ENCODE measurements around the gene OR5H15. TPM values are rescaled to one million over a fixed set of nuclear protein-coding genes. Genes with fewer than 3 reads are reported as not detected.

Gene OR5H15
- total RNA-seq, 4 donors from 2014 or later: not detected

- Histone ChIP-seq H3K9me3 (no peaks in the 10 kb centered on the region), H3K27me3 (no peaks in the 10 kb centered on the region), H3K36me3 (no peaks in the 10 kb centered on the region), H3K4me1 (no peaks in the 10 kb centered on the region), H3K4me3 (no peak overlapping the region), H3K27ac (no peak overlapping the region)
- no peak for ATAC-seq
- TF ChIP-seq POLR2A (IDR thresholded peaks at IDR 0.05): no peak
- TF ChIP-seq POLR2AphosphoS5 (IDR thresholded peaks at IDR 0.05): no peak
- TF ChIP-seq EP300 (IDR thresholded peaks at IDR 0.05): no peak
- TF ChIP-seq CTCF (IDR thresholded peaks at IDR 0.05): no peak
- 53 to 56% methylated on average over 1 of the region's 1 CpG for WGBS, 2 donors (ENCODE audit: low coverage in 1 of 2)
These were observed 32.5 kb downstream of the OR5H15 start for GRCh38 chr3:98199020-98199419.

GRCh38 chr3:98209244-98209643 is 42.7 kb downstream of the OR5H15 start:
- TF ChIP-seq POLR2AphosphoS5 (IDR thresholded peaks at IDR 0.05): no peak
- no peak for TF ChIP-seq POLR2A (IDR thresholded peaks at IDR 0.05)
- TF ChIP-seq CTCF (IDR thresholded peaks at IDR 0.05): no peak
- TF ChIP-seq EP300 (IDR thresholded peaks at IDR 0.05): no peak
- Histone ChIP-seq H3K4me3 (no peak overlapping the region), H3K36me3 (no peaks in the 10 kb centered on the region), H3K27me3 (no peaks in the 10 kb centered on the region), H3K9me3 (no peaks in the 10 kb centered on the region), H3K4me1 (no peaks in the 10 kb centered on the region), H3K27ac (no peak overlapping the region)
- ATAC-seq: no peak
- 66 to 75% methylated on average over 2 of the region's 2 CpGs for WGBS, 2 donors (ENCODE audit: low coverage in 1 of 2)

- WGBS, 2 donors (ENCODE audit: low coverage in 1 of 2): 40 to 44% methylated on average over 1 to 7 of the region's 7 CpGs
- TF ChIP-seq CTCF (IDR thresholded peaks at IDR 0.05) (no peak), EP300 (IDR thresholded peaks at IDR 0.05) (no peak)
- H3K27me3 ChIP-seq: no peaks in the 10 kb centered on the region
- H3K36me3 ChIP-seq: no peaks in the 10 kb centered on the region
- no peak overlapping the region for H3K4me3 ChIP-seq
- H3K4me1 ChIP-seq: no peaks in the 10 kb centered on the region
- no peak for ATAC-seq
- H3K27ac ChIP-seq: no peak overlapping the region
- no peaks in the 10 kb centered on the region for H3K9me3 ChIP-seq
These were observed 46.8 kb downstream of the OR5H15 start for GRCh38 chr3:98213276-98213675.

GRCh38 chr3:98215051-98215450 is 48.6 kb downstream of the OR5H15 start:
- TF ChIP-seq POLR2AphosphoS5 (IDR thresholded peaks at IDR 0.05): no peak
- TF ChIP-seq POLR2A (IDR thresholded peaks at IDR 0.05): no peak
- no peak for TF ChIP-seq EP300 (IDR thresholded peaks at IDR 0.05)
- TF ChIP-seq CTCF (IDR thresholded peaks at IDR 0.05): no peak
- H3K4me3 ChIP-seq: no peak overlapping the region
- ATAC-seq: no peak
- H3K27me3 ChIP-seq: no peaks in the 10 kb centered on the region
- no peaks in the 10 kb centered on the region for H3K9me3 ChIP-seq
- H3K4me1 ChIP-seq: no peaks in the 10 kb centered on the region
- no peak overlapping the region for H3K27ac ChIP-seq
- WGBS, 2 donors (ENCODE audit: low coverage in 1 of 2): 66 to 79% methylated on average over 2 to 3 of the region's 3 CpGs
- no peaks in the 10 kb centered on the region for H3K36me3 ChIP-seq

Other genes starting within 250 kb of the OR5H15 start
- gene RIOX2, start 194.3 kb upstream of the OR5H15 start, total RNA-seq: 10 to 100 TPM; 22.3 to 32.0 (median 24.4) TPM
- not detected for gene GABRR3, start 131.4 kb upstream of the OR5H15 start, total RNA-seq
- gene OR5AC2, start 79.5 kb upstream of the OR5H15 start, total RNA-seq: not detected
- not detected for gene OR5H1, start 36.0 kb upstream of the OR5H15 start, total RNA-seq
- gene OR5H14, start 19.2 kb upstream of the OR5H15 start, total RNA-seq: under 1 TPM in 1 of 4 donors, not detected in 3; 0.04 TPM
- gene OR5H6, start 97.5 kb downstream of the OR5H15 start, total RNA-seq: not detected
- not detected for gene OR5H2, start 115.8 kb downstream of the OR5H15 start, total RNA-seq
- gene OR5K4, start 187.2 kb downstream of the OR5H15 start, total RNA-seq: not detected
- not detected for gene OR5K3, start 224.0 kb downstream of the OR5H15 start, total RNA-seq

Measured in gastroesophageal sphincter (tissue), 4 donors.